Activated CD4-positive, alpha-beta T cell treated with anti-CD3 and anti-CD28 coated beads, Interleukin-2, amount 50 U/mL, for 1 hour (primary cell): Measurements from ENCODE around the gene SLC9A9.

Source experiments
- DNase-seq: peaks from one replicate; pipeline ENCODE4 v3.0.0-alpha.2; 2020

Gene SLC9A9

DNA sequence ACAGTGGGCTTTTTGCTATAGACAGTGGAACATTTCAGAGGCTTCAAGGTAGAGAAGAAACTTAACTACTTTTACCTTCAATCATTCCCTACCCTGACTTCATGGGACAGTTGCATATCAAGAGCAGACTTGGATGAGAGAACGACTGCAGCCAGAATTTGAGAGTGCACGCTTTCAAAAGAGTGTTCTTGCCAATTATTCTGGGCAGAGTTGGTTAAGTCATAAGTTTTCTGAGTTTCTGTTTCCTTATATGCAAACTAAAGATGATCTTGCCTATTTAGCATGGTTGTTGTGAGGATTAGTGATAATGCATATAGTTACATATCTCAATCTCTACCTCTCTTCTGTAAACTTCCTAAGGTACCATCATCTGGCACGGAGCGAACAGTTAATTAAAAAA, 7.6 kb downstream of the SLC9A9 start:
- no peak for DNase-seq

DNA sequence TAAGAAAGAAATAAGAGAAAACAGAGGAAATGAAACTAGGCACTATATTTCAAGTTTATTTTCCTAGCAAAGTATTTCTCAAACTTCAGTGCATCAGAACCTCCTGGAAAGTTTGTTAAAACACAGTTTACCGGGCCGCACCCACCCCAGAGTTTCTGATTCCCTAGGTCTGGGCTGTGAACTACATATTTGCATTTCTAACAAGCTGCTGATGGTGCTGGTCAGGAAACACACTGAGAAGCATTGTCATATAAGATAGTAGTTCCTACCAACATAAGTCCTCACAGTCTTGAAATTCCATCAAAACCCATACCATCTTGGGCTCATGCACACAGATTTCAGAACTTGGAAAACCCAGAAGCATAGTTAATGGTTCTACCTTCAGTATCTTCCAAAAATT, 8.3 kb downstream of the SLC9A9 start:
- DNase-seq: no peak

DNA sequence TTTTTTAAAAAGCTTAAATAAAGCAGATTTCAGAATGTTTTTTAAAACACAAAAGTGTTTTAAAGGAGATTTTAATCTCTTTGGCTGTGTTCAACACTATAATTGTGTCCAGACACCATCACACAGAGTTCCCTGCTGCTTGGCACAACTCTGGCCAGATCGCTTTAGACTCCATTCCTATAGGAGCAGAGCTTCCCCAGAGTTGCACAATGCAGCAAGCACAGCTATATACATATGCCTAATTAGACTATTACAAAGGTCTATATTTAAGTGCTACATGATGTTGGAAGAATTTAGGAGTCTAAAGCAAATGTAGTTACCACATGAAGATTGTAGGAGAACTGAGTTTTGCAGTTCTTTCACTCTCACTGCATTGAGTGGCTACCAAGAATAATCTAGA, 11.2 kb downstream of the SLC9A9 start:
- DNase-seq: no peak

DNA sequence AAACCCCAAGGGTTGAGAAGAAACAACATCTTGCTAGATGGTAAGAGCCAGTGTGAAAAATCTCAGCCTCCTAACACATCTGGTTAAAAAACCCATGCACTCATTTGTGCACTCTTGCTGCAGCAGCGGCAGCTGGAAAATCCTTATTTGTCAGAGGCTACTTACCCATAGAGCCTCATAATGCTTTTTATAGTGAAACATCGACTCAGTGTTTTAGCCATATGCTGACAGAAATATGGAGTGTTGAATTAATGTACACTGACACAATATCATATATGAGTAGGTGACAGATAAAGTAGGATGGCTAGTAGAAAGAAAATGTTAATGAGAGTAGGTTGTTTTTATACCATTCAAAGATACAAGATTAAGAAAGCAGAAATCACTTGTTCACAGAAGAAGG, 13.0 kb downstream of the SLC9A9 start:
- no peak for DNase-seq

DNA sequence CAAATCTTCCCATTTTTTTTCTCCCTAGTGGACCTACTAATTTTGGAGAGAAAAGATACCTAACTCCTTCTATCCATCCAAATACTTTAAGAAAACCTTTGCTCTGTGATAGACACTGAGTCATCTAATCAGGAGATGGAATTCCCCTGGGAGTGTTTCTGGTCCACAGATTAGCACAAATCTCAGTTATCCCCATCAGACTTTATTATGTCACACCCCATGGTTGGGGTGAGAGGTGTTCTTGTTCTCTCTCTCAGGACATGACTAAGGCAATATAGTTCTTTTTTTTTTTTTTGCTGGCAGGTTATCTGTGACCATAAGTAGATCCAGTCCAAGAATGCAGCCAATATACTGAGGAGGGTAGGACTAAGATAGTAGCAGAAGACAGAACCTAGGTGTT, 15.8 kb downstream of the SLC9A9 start:
- DNase-seq: no peak

DNA sequence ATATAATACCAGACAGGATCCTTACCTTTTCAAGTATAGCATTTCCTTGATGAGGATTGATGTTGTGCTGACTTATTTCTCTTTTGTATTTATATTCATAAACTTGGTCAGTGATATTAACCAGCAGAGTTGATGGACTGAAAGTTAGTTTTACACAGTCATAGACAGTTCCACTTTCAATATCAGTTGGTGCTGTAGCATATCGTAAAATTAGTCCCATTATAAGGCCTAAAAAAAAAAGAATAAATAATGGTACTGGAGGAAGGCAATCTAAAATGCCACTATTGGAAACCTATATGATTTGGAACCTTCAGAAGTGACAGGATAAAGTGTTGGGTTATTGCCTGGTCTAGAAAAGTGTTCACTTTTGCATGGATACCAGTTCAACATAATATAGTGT, 16.3 kb downstream of the SLC9A9 start:
- no peak for DNase-seq

DNA sequence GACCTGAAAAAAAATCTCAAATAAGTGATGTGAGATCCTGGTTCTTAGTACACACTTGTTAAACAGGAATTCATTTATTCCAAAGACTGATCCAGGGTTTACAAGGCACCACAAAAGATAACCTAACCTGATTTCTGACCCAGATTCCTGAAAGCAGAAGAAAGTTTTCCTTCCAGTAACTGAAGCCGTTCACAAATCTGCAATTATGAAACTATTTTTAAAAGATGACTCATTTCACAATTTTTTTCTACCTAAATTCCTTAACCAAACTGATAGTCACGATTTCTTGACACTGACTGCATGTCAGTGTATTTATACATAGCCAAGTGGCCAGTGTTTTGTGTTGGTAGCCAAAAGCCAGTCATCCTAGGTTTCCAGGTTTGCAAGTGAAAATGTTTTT, 17.1 kb downstream of the SLC9A9 start:
- no peak for DNase-seq

DNA sequence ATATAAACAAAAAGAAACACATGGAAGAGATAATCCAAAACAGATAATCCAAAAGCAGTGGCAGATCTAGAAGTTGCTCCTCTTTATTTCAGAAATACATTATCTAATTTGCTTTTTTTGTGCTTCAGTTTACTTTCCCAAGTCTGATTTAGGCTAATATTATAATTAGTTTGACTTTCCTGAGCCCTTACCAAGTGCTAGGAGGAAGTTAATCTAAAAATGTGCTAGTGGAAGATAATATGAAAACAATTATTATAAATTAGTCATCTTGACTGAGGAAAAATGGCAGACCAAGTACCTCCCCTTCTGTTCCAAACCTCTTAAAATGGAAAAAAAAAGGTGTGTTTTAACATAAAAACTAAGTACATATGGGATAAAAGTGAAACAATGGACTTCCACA, 17.5 kb downstream of the SLC9A9 start:
- DNase-seq: no peak

DNA sequence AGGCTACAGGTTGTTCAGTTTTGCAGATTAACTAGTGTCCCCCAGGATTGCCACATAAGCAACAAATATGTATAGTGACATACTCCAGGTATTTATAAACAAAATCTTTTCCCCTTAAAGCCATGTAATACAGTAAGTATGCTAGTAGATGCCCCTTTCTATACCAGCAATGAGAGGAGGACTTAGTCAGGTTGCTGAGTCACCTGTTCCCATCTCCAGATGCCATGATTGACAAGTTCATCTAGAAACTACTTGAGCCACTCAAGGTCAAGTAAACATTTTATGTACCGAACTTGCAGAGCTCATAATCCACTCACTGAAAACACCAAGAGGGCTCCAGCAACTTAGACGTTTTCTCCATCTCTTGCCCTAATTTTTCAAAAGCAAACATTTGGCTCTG, 18.2 kb downstream of the SLC9A9 start:
- no peak for DNase-seq

DNA sequence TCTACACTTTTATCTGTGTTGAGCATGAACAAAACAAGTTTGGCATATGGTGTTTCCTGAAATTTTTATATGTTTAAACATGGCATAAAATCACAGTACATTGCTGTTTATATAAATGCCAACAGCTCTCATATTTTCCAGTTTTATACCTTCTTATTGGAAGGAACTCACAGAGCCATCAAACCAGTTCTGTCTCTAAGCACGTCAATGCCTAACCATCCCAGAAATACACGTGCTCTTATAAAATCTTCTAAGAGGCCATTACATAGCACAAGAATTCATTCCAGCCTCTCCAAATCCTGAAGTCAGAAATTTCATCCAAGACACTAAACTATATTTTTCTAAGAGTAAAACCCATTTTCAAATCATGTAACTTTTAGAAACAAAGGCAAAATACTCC, 20.8 kb downstream of the SLC9A9 start:
- DNase-seq: no peak

DNA sequence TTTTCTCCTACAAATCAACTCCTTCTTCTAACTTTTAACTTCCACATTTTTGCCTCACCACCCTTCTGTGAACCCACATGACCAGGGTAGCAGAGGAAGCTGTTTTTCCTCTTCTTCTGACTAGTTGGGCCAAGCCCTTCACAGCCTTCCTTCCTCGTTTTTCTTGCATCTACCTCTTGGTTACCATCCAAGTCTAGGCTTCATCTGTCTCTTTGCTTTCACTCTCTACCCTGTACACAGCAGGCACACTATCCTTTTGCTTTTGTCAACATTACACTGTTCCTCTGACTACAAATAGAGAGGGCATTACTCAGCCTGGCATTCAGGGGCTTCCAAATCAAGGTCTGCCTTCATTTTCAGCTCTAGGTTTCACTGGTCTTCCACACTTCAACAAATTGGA, 22.0 kb downstream of the SLC9A9 start:
- no peak for DNase-seq

DNA sequence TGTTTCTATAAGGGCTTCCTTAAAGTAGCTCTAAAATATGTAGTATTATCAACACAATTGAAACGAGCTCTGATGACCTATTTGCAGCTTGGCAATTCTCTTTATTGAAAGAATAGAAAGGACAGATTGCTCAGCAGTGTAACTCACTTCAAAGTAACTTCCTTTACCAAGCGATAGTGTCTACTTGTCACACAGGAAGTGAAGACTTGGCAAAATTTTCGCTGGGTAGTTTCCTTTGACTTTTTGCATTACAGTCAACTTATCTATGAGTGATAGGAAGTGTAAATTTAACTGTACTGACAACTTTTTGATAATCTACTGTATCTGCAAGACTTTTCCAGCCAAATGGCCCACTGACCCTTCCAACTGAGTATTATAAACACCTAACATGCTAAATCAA, 22.8 kb downstream of the SLC9A9 start:
- DNase-seq: no peak

DNA sequence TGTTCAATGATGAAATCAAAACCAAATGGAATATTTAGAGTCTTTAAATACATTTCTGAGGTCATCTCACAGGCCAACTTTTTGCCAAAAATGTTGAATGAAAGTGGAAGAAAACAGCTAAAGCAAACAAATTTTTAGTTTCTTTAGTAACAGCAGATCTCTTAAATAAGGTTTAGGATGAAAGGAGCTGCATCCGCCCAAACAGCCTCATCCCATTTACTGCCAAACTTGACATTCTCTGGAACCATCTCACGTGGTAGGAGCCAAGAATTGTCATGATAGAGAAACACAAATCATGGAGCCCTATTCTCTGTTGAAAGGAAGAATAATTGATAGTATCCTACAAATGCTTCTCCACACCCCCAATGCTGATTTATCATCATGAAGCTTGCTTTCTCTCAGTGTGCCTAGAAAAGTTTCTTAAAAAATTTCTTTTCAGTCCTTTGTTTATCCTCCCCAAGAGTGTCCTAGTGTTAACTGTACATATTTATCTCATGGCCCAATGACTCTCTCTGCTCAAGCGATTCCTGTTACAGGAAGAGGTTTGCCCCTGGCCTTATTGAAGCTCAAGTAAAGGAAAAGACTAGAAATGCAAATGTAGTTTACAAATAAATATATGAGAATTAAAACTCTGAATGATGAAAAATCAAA, 23.4 kb downstream of the SLC9A9 start:
- DNase-seq: no peak

DNA sequence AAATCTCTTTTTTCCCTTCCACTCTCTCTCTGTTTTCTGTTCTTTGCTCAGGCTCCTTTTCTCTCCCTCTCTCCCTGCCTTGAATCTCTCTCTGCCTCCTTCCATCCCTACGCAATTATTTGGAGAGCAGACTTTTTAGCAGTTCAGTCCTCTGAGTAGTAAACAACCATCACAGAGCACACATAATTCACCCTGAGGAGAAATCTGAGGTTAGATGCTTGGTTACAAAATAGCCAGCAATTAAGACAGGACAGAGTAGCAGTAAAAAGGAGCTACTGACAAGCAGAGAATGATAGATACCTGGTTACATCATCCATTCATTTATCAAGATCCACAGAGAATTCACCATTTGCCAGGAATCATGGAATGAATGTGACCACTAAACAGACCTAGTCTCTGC, 25.5 kb downstream of the SLC9A9 start:
- no peak for DNase-seq

DNA sequence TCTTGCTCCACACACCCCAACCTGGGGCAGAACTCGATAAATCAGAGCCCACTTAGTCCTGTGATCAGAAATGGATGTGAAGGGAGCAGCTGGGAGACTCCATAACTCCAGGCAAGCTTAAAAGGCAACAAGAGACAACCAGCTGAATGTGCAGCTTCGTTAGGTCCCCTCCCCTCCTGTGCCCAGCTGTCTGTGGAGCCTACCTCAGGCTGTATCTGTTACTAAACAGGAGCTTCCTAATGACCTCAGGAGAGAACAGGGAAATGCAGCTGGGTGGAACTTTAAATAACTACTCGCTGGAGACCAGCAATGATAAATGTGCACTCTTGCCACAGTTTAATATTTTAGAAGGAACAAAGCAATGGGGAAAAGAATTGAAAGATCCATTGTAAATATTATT, 25.9 kb downstream of the SLC9A9 start:
- DNase-seq: no peak

DNA sequence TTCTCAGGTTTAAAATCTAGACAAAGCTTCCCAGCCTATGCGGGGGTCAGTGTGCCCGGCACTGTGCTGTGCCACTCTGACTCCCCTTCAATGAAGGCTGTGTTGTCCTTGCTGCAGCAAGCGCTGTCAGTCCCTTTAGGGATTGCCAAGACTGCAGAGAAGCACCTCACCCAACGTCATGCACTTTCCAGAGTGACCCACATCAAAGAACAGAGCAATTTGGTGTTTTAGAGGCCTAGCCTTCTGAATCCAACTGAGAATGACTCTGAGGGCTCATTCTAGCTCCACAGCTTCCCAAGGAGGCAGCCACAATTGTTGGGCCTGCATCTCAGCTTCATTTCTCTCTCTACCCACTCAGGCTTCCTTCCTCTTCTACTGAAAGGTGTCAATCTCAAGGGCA, 26.4 kb downstream of the SLC9A9 start:
- DNase-seq: no peak

DNA sequence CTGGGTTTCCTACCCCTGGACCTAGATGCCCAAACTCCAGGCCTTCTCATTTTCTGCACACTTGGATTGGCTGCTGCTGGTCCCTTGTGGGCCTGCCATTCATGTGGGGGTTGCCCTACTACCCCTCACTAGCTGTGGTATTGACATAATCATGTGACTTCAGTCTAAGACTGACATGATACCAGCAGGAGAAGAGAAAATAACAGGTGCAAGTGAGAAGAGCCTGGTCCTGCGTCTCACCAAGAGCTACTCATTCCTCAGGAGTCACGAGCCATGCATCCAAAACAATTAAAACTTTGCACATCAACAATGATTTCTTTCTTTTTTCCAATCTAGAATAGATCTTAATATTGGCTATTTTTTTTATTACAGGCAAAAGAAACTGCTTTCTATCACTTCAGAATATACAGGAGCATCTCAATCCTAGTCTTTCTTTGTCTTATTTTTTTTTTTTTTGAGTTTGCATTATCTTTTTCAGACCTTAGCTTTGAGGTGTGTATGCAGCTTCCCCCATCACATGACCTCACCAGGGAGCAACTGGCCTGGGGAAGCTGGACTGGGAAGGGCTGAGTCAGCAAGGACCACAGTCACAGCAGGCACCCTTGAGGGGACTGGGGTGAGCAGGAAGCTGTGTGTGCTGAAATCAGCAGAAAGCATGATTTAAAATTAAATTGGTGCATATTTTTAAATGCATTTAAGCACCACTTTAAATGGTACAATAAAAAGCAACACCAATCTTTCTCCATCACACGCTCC, 27.6 kb downstream of the SLC9A9 start:
- DNase-seq: no peak

DNA sequence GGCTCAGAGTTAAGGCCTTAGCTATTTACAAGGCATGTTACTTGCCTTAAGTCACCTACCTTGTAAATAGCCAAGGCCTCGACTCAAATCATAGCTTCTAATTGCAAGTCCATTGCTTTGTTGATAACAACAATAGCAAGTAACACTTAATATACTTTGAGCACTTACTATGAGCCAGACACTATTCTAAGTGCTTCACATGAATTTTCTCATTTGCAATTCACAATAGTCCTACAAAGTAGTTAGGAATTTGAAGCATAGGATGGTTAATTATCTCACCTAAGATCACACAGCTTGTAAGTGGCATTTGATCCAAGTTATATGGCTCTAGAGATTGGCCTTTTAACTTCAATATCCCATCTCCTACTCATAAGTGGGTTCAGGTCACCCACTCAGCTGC, 28.4 kb downstream of the SLC9A9 start:
- DNase-seq: no peak

DNA sequence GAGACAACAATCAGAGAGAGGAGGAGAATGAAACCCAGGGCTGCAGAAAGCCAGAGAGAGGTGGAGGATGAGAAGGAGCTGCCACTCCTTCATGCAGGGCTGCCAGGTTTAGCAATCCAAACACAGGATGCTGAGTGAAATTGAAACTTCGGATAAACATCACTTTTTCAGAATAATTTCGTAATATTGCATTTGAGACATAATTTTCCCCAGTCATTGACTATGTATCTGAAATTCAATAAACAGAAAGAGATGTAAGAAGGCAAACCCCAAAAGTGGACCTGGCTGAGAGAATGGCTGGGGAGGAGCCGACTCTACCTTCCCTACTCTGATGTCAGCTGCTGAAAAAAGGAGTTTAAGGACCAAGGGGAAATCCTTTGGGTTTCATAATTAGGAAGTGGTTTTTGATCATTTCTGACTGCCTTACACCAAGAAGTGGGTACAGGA, 33.8 kb downstream of the SLC9A9 start:
- no peak for DNase-seq

DNA sequence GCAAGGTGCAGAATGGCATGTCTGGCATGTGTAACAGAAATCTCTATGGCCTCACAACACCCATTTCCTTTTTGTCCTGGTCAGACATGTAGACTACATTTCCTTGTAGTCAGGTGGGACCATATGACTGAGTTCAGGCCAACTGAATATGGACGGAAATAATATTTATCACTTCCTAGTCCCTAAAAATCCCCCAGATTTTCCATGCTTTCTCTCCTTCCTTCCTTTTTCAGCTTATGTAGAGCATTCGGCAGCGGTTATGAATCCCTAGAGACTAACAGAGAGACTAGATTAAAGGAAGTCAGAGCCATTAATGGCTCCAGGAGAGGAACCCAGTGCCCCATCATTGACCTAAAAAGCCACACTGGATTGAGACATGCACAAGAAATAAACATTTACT, 35.8 kb downstream of the SLC9A9 start:
- DNase-seq: no peak

DNA sequence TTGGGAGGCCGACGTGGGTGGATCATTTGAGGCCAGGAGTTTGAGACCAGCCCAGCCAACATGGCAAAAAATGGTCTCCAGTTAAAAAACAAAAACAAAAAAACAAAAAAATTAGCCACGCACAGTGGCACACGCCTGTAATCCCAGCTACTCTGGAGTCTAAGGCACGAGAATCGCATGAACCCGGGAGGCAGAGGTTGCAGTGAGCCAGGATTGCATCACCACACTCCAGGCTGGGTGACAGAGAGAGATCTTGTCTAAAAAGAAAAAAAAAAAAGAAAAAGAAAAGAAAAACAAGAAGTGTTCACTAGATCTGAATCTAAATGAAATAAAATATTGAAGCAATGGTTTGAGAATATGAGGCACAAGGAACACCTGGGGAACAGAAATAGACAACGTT, 36.7 kb downstream of the SLC9A9 start:
- no peak for DNase-seq

DNA sequence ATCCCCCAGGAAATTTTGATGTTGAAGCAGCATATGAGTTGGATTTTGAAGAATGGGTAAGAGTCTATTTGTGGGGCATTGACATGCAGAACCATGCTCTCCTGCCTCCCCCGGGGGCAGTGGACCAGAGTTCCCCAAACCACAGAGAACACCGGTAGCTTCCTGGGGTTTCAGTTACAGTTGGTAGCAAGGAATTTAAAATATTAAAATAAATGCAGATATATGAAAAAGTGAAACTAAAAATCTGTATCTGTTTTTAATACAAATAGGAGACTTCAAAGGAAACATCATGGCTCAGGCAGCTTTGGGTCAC, 37.4 kb downstream of the SLC9A9 start:
- no peak for DNase-seq

DNA sequence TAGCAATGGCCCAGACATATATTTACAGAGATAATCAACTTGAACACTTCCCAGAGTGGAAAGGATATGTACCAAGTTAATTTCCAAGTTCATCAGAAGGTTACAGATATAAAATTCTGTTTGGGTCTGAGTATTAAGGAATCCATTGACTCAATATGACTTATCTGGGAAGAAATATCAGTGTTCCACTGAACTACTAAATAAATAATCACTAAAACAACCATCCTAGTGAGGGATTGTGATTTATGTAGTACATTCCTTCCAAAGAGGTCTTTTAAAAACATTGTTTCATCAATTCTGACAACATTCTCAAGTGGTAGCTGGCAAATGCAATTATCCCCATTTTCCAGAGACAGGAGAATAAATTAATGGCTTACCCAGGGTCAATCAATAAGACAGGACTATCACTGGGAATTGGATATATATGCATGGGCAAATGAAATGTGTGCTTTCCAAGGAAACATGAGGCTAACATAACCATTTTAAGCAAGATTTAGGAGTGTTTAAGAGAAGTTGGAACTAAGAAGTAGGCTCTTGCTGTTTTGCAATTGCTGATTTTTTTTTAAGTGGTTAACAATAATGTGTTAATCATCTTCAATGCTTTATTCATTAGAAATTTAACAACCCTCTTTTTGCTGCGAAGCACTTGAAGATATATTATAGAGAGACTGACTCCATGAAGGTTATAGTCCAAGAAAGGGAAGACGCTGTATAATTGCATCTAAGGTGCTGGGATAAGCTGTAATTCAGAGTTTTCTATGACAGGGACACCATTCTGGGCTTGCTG, 37.9 kb downstream of the SLC9A9 start:
- DNase-seq: no peak

DNA sequence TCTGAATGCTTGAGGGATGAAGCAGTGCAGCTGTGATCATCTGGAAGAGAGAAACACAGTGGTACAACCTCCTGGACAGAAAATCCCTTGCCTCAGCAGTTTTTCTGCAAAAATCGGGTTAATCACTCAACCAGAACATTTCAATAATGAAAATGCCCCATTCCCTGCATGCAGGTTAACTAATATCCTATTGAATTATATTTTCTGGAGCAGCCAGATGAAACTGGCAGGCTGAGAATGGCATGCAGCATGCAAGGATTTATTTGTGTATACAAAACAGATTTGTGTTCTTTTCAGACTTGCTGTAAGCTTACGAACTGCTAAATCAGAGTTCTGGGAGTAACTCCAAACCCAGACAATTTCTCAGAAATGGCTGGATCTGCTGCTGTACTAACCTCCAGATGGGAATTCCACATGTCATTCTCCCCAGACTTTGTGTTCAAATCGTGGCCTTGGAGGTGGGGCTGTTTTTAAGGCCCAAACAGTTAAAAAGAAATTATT, 39.1 kb downstream of the SLC9A9 start:
- DNase-seq: no peak
